GM12891 (cell line): Measurements from ENCODE around the gene ATRN.

ENCODE experiments used
- PAX5 ChIP-seq: IDR thresholded peaks from 2 replicates; pipeline ENCODE4 v1.6.1; 2011; ENCODE audit warnings: low read length, moderate library complexity, mild to moderate bottlenecking; ENCODE audit not compliant: insufficient read depth, severe bottlenecking
- POLR2A ChIP-seq: IDR thresholded peaks from 2 replicates; pipeline ENCODE4 v1.6.1; 2011; ENCODE audit warnings: low read depth, low read length, control low read depth
- POLR2AphosphoS5 ChIP-seq: IDR thresholded peaks from 2 replicates; pipeline ENCODE4 v1.6.1; 2011; ENCODE audit warnings: low read depth, low read length, control low read depth
- POU2F2 ChIP-seq: IDR thresholded peaks from 2 replicates; pipeline ENCODE4 v1.6.1; 2011; ENCODE audit warnings: low read depth, mild to moderate bottlenecking, control low read depth, low read length, moderate library complexity
- SPI1 ChIP-seq: IDR thresholded peaks from 2 replicates; pipeline ENCODE4 v1.6.1; 2011; ENCODE audit warnings: low read depth, low read length, control low read depth
- TAF1 ChIP-seq: IDR thresholded peaks from 2 replicates; pipeline ENCODE4 v1.6.1; 2011; ENCODE audit warnings: low read depth, low read length, control low read depth

DNA sequence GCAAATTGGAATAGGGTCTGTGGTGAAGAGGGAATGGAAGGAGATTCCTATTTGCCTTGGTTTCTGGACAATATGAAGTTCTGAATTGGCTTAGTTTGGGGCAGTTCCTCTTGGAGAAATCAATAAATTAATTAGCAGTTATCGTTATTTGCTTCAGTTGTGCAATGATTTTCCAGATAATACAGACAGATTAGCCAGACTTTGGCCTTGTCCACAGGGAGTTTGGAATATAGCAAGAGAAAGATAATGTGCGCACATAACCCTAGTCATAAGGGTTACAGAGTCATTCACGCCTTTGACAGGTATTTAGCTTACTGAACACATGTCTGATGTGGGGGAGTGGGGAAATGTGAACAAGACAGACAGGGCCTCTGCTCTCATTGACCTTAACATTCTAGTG, 1.3 kb downstream of the ATRN start:
- TF ChIP-seq POLR2AphosphoS5 (no peak), TAF1 (no peak), POLR2A (no peak), POU2F2 (no peak), PAX5 (no peak), SPI1 (no peak)
